COR-L47 (cell line): ENCODE measurements around the gene FARS2.
A peak's percentile ranks its signal among the peaks of the same experiment; 100 is the strongest.

Experiments used
- DNase-seq: peaks from one replicate; lab custom pipeline; 2025; lab: John Stamatoyannopoulos, UW

Gene FARS2

GRCh38 chr6:5249451-5250122 lies 11.7 kb upstream of the FARS2 start:
- no peak for DNase-seq

- DNase-seq, result no peak
These were observed 10.9 kb upstream of the FARS2 start for GRCh38 chr6:5250451-5250850.

- no peak for DNase-seq
These were observed 10.4 kb upstream of the FARS2 start for GRCh38 chr6:5250911-5251310.

GRCh38 chr6:5256952-5257351 lies 4.4 kb upstream of the FARS2 start:
- no peak for DNase-seq

- no peak for DNase-seq
These were observed 3.9 kb upstream of the FARS2 start for GRCh38 chr6:5257400-5257799.

GRCh38 chr6:5259428-5259827 lies 1.9 kb upstream of the FARS2 start:
- DNase-seq, result no peak

GRCh38 chr6:5260111-5260620 lies 1.1 kb upstream of the FARS2 start:
- DNase-seq, result peak; percentile 61

GRCh38 chr6:5261545-5262109 lies 314 bp downstream of the FARS2 start:
- DNase-seq, result no peak

- no peak for DNase-seq
These were observed 5.1 kb downstream of the FARS2 start for GRCh38 chr6:5266423-5266822.

- no peak for DNase-seq
These were observed 8.9 kb downstream of the FARS2 start for GRCh38 chr6:5270093-5270680.

- no peak for DNase-seq
These were observed 10.6 kb downstream of the FARS2 start for GRCh38 chr6:5271926-5272325.

GRCh38 chr6:5274231-5274630 lies 12.9 kb downstream of the FARS2 start:
- DNase-seq, result no peak

- no peak for DNase-seq
These were observed 14.2 kb downstream of the FARS2 start for GRCh38 chr6:5275497-5275896.

- DNase-seq, result no peak
These were observed 15.3 kb downstream of the FARS2 start for GRCh38 chr6:5276581-5276980.

- no peak for DNase-seq
These were observed 16.3 kb downstream of the FARS2 start for GRCh38 chr6:5277589-5277988.

- DNase-seq, result no peak
These were observed 16.7 kb downstream of the FARS2 start for GRCh38 chr6:5278047-5278446.

GRCh38 chr6:5278565-5279120 lies 17.3 kb downstream of the FARS2 start:
- no peak for DNase-seq

- DNase-seq, result no peak
These were observed 18.6 kb downstream of the FARS2 start for GRCh38 chr6:5279891-5280338.

GRCh38 chr6:5280920-5281319 lies 19.6 kb downstream of the FARS2 start:
- no peak for DNase-seq

- no peak for DNase-seq
These were observed 20.9 kb downstream of the FARS2 start for GRCh38 chr6:5282191-5282623.

- no peak for DNase-seq
These were observed 23.8 kb downstream of the FARS2 start for GRCh38 chr6:5285081-5285480.

- no peak for DNase-seq
These were observed 24.2 kb downstream of the FARS2 start for GRCh38 chr6:5285526-5285925.

- no peak for DNase-seq
These were observed 25.5 kb downstream of the FARS2 start for GRCh38 chr6:5286780-5287179.
